HCT116 (cell line): Measurements from ENCODE around the gene URI1. TPM values are rescaled to one million over a fixed set of nuclear protein-coding genes. Genes with fewer than 3 reads are reported as not detected.

Experiments used
- ATAC-seq: fragments of 200-7000 bp; cut with Tn5 transposase; 2 replicates; pipeline ENCODE4 v1.9.1; 2020; ENCODE audit warnings: mild to moderate bottlenecking, moderate library complexity
- BruUV-seq: library from RNA; stranded (reverse); fragments of 400-500 nt; replicated peaks from 2 replicates; lab custom pipeline; 2021; lab: Mats Ljungman, UMichigan
- CTCF ChIA-PET: fragments of 300-600 bp; sonication (Branson Sonifier 250); formaldehyde crosslinking; loops from one replicate; lab custom pipeline; 2021; ENCODE audit warnings: antibody characterized with exemption; lab: Charles Lee
- POLR2A ChIA-PET: fragments of 300-600, 350-600 bp; sonication (Branson Sonifier 250); formaldehyde crosslinking; loops from one replicate; lab custom pipeline; 2021; ENCODE audit warnings: antibody characterized with exemption; lab: Charles Lee
- RAD21 ChIA-PET, 2 experiments: fragments of 300-600 bp; sonication (Branson Sonifier 250); formaldehyde crosslinking; loops; one replicate each; lab custom pipeline; 2023; ENCODE audit warnings: low total read pairs in 2 of 2; ENCODE audit not compliant: uncharacterized antibody in 2 of 2, unreplicated experiment in 2 of 2, low non-redundant PET in 1 of 2; lab: Charles Lee
- DNase-seq: peaks from one replicate; pipeline ENCODE4 v3.0.0-alpha.2; 2010; ENCODE audit warnings: low read depth, low spot score
- H2AFZ ChIP-seq: fragments of 200-600 bp; shearing (Covaris generic), sonication (generic); 2 replicates; pipeline ENCODE4 v1.6.1; 2017; ENCODE audit warnings: low read depth, mixed run types, mixed read lengths, antibody characterized with exemption, low read length; ENCODE audit not compliant: poor library complexity, severe bottlenecking
- H3K27ac ChIP-seq: 2 replicates; pipeline ENCODE4 v1.5.1; 2012; ENCODE audit warnings: low read depth, low read length
- H3K27me3 ChIP-seq: fragments of 200-600 bp; sonication (generic); 2 replicates; pipeline ENCODE4 v1.6.1; 2016; ENCODE audit warnings: mixed run types, low read length, mixed read lengths; ENCODE audit not compliant: insufficient read depth
- H3K36me3 ChIP-seq, 2 experiments: fragments of 200-500 bp in 1 of 2; fragments of 200-600 bp in 1 of 2; sonication (Bioruptor generic) in 1 of 2; sonication (generic) in 1 of 2; 2 replicates each; pipeline versions ENCODE4 v1.5.1 to v1.6.1; 2014 to 2016; ENCODE audit warnings: low read length in 2 of 2, inconsistent platforms in 1 of 2, mixed read lengths in 1 of 2, mixed run types in 1 of 2; ENCODE audit not compliant: insufficient read depth in 2 of 2, control insufficient read depth in 1 of 2
- H3K4me1 ChIP-seq, 2 experiments: fragments of 200-600 bp in 1 of 2; sonication (generic) in 1 of 2; 2 replicates each; pipeline versions ENCODE4 v1.5.1 to v1.6.1; 2012 to 2017; ENCODE audit warnings: low read length in 2 of 2, inconsistent platforms in 1 of 2, mild to moderate bottlenecking in 1 of 2, mixed read lengths in 1 of 2, mixed run types in 1 of 2, moderate library complexity in 1 of 2; ENCODE audit not compliant: insufficient read depth in 2 of 2, control insufficient read depth in 1 of 2
- H3K4me2 ChIP-seq: fragments of 200-600 bp; sonication (generic); 2 replicates; pipeline ENCODE4 v1.6.1; 2017; ENCODE audit warnings: mixed run types, low read length, mixed read lengths
- H3K4me3 ChIP-seq, 2 experiments: fragments of 200-600 bp in 1 of 2; sonication (generic) in 1 of 2; replicated peaks in 1 of 2; 2 replicates each; pipeline ENCODE4 v1.5.1; 2011 to 2016; ENCODE audit warnings: low read length in 2 of 2, control low read depth in 1 of 2, low read depth in 1 of 2, mild to moderate bottlenecking in 1 of 2, mixed read lengths in 1 of 2, mixed run types in 1 of 2
- H3K79me2 ChIP-seq: fragments of 200-600 bp; sonication (generic); 2 replicates; pipeline ENCODE4 v1.6.1; 2017; ENCODE audit warnings: mild to moderate bottlenecking, mixed run types, low read length, moderate library complexity, mixed read lengths; ENCODE audit not compliant: insufficient read depth
- H3K9ac ChIP-seq: fragments of 200-600 bp; sonication (generic); 2 replicates; pipeline ENCODE4 v1.6.1; 2016; ENCODE audit warnings: low read length, mixed read lengths
- H3K9me2 ChIP-seq: fragments of 200-600 bp; sonication (generic), shearing (Covaris generic); 2 replicates; pipeline ENCODE4 v1.6.1; 2017; ENCODE audit warnings: mixed run types, mild to moderate bottlenecking, moderate library complexity; ENCODE audit not compliant: insufficient read depth
- H3K9me3 ChIP-seq, 2 experiments: fragments of 200-500 bp in 1 of 2; fragments of 200-600 bp in 1 of 2; sonication (Bioruptor generic) in 1 of 2; sonication (generic) in 1 of 2; 2 replicates each; pipeline ENCODE4 v1.6.1; 2014 to 2017; ENCODE audit warnings: low read length in 2 of 2, mixed read lengths in 2 of 2, inconsistent platforms in 1 of 2, low read depth in 1 of 2, mild to moderate bottlenecking in 1 of 2, mixed run types in 1 of 2, moderate library complexity in 1 of 2; ENCODE audit not compliant: control insufficient read depth in 1 of 2, insufficient read depth in 1 of 2
- H4K20me1 ChIP-seq: fragments of 200-600 bp; sonication (generic), shearing (Covaris generic); 2 replicates; pipeline ENCODE4 v1.6.1; 2017; ENCODE audit warnings: mixed run types, mild to moderate bottlenecking, moderate library complexity; ENCODE audit not compliant: insufficient read depth
- EGR1 ChIP-seq: IDR thresholded peaks from 2 replicates; pipeline ENCODE4 v1.6.1; 2012; ENCODE audit warnings: low read depth
- EZH2 ChIP-seq: fragments of 200-600 bp; sonication (generic); IDR thresholded peaks from 2 replicates; pipeline ENCODE4 v1.6.1; 2017; ENCODE audit warnings: antibody characterized with exemption, mixed run types
- POLR2AphosphoS5 ChIP-seq: IDR thresholded peaks from 2 replicates; pipeline ENCODE4 v1.6.1; 2011; ENCODE audit warnings: mild to moderate bottlenecking, low read depth, low read length, moderate library complexity
- SP1 ChIP-seq: IDR thresholded peaks from 2 replicates; pipeline ENCODE4 v1.6.1; 2012; ENCODE audit warnings: low read depth
- TCF7L2 ChIP-seq: IDR thresholded peaks from 2 replicates; pipeline ENCODE4 v1.7.0; 2011; ENCODE audit warnings: borderline replicate concordance, inconsistent platforms; ENCODE audit not compliant: insufficient read depth, insufficient read length; ENCODE audit errors: extremely low read depth
- intact Hi-C: fragments of 100-400 bp; cut with micrococcal nuclease; formaldehyde crosslinking; loops from 2 replicates; pipeline ENCODE4 v1.10.0; 2022
- total RNA-seq: library from RNA; stranded (reverse); gene quantifications from one replicate; pipeline ENCODE4 v1.2.1, GENCODE V29; 2021; ENCODE audit not compliant: unreplicated experiment
- TF ChIP-seq, protein P1 (sequence below): IDR thresholded peaks from 2 replicates; pipeline ENCODE4 v1.6.1; 2012; ENCODE audit warnings: low read depth

The URI1 gene
- total RNA-seq, 1 experiment from 2014 or later: 51.4 TPM

DNA sequence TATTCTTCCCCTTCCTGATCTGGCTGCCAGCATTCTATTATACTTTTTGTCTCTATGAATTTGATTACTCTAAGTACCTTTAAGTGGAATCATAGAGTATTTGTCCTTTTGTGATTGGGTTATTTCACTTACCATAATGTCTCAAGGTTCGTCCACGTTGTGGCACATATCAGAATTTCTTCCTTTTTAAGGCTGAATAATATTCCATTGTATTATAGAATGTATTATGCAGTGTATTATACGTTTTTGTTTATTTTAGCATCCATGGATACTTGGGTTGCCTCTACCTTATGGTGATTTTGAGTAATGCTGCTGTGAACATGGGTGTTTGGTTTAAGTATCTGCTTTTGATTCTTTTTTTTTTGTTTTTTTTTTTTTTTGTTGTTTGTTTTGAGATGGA, 19.3 kb downstream of the URI1 start:
- RAD21 ChIA-PET: no interaction called here
- intact Hi-C loops: no loop called here
- Histone ChIP-seq H3K9ac (no peak overlapping the region), H3K27me3 (no peaks in the 10 kb centered on the region), H3K4me3 (no peak overlapping the region), H3K79me2 (peaks cover 99% of the 10 kb centered on the region), H3K9me2 (no peaks in the 10 kb centered on the region), H3K27ac (no peak overlapping the region), H3K4me1 (no peaks in the 10 kb centered on the region), H2AFZ (no peak overlapping the region), H3K36me3 (no peaks in the 10 kb centered on the region), H4K20me1 (peaks cover 18% of the 10 kb centered on the region; the same call in 1 of the 2 replicates), H3K9me3 (no peaks in the 10 kb centered on the region), H3K4me2 (no peak overlapping the region)
- POLR2A ChIA-PET: no interaction called here
- ATAC-seq (no peak), DNase-seq (no peak)
- TF ChIP-seq EZH2 (no peak), POLR2AphosphoS5 (no peak), SP1 (no peak), TCF7L2 (no peak)
- BruUV-seq: no TSS peak
- CTCF ChIA-PET: no interaction called here

DNA sequence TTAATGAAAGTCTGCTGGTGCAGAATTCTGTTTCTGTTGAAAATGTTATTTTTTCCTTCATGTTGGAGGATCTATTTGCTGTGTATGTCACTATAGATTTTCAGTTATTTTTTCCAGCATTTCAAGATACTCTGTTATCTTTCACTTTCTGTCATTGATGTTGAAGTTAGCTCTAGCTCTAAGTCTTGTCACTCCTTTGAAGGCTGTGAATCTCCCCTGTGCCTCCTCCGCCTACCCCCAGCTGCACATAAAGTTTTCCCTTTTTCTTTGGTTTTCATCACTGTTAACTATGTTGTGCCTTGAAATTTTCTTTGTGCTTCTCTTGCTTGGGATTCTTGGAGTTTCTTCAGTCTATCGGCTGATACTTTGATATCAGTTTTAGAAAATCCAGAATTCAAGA, 20.8 kb downstream of the URI1 start:
- peaks cover 99% of the 10 kb centered on the region for H3K79me2 ChIP-seq
- no peak overlapping the region for H3K9ac ChIP-seq
- H3K27ac ChIP-seq: no peak overlapping the region
- RAD21 ChIA-PET: no interaction called here
- H3K9me2 ChIP-seq: no peaks in the 10 kb centered on the region
- CTCF ChIA-PET: no interaction called here
- peaks cover 17% of the 10 kb centered on the region; the same call in 1 of the 2 replicates for H4K20me1 ChIP-seq
- POLR2A ChIA-PET: no interaction called here
- H2AFZ ChIP-seq: no peak overlapping the region
- no peaks in the 10 kb centered on the region for H3K27me3 ChIP-seq
- DNase-seq (no peak), ATAC-seq (no peak)
- BruUV-seq: no TSS peak
- H3K9me3 ChIP-seq: no peaks in the 10 kb centered on the region
- H3K4me1 ChIP-seq: no peaks in the 10 kb centered on the region
- no peak for TF ChIP-seq EGR1
- TF ChIP-seq POLR2AphosphoS5: no peak
- TF ChIP-seq TCF7L2: no peak
- TF ChIP-seq, protein P1, sequence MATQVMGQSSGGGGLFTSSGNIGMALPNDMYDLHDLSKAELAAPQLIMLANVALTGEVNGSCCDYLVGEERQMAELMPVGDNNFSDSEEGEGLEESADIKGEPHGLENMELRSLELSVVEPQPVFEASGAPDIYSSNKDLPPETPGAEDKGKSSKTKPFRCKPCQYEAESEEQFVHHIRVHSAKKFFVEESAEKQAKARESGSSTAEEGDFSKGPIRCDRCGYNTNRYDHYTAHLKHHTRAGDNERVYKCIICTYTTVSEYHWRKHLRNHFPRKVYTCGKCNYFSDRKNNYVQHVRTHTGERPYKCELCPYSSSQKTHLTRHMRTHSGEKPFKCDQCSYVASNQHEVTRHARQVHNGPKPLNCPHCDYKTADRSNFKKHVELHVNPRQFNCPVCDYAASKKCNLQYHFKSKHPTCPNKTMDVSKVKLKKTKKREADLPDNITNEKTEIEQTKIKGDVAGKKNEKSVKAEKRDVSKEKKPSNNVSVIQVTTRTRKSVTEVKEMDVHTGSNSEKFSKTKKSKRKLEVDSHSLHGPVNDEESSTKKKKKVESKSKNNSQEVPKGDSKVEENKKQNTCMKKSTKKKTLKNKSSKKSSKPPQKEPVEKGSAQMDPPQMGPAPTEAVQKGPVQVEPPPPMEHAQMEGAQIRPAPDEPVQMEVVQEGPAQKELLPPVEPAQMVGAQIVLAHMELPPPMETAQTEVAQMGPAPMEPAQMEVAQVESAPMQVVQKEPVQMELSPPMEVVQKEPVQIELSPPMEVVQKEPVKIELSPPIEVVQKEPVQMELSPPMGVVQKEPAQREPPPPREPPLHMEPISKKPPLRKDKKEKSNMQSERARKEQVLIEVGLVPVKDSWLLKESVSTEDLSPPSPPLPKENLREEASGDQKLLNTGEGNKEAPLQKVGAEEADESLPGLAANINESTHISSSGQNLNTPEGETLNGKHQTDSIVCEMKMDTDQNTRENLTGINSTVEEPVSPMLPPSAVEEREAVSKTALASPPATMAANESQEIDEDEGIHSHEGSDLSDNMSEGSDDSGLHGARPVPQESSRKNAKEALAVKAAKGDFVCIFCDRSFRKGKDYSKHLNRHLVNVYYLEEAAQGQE: no peak
- intact Hi-C loops: no loop called here
- no peak overlapping the region for H3K4me3 ChIP-seq
- no peaks in the 10 kb centered on the region for H3K36me3 ChIP-seq
- H3K4me2 ChIP-seq: no peak overlapping the region
